GM12878 (cell line): ENCODE measurements around the gene HS3ST2. TPM values are rescaled to one million over a fixed set of nuclear protein-coding genes. Genes with fewer than 3 reads are reported as not detected.

Source experiments
- ATAC-seq: fragments of 200-7000 bp; cut with Tn5 transposase; 3 replicates; pipeline ENCODE4 v1.9.1; 2020; ENCODE audit warnings: mild to moderate bottlenecking, moderate library complexity
- BruUV-seq: library from RNA; stranded (reverse); fragments of 400-500 nt; replicated peaks from 2 replicates; lab custom pipeline; 2021; lab: Mats Ljungman, UMichigan
- CTCF ChIA-PET: fragments of 300-600 bp; sonication (Branson Sonifier 250); formaldehyde crosslinking; extraction: SDS; loops from one replicate; lab custom pipeline; 2021; ENCODE audit warnings: inconsistent platforms; lab: Yijun Ruan, JAX
- POLR2A ChIA-PET: fragments of 350-600 bp; formaldehyde crosslinking; extraction: SDS; loops from one replicate; lab custom pipeline; 2021; ENCODE audit warnings: inconsistent platforms; lab: Charles Lee
- RAD21 ChIA-PET: fragments of 300-600 bp; sonication (Branson Sonifier 250); formaldehyde crosslinking; loops from one replicate; lab custom pipeline; 2023; ENCODE audit warnings: antibody characterized with exemption; ENCODE audit not compliant: unreplicated experiment; lab: Charles Lee
- SMC1A ChIA-PET: fragments of 300-600 bp; sonication (Branson Sonifier 250); formaldehyde crosslinking; loops from one replicate; lab custom pipeline; 2023; ENCODE audit not compliant: unreplicated experiment, uncharacterized antibody; lab: Charles Lee
- DNase-seq: peaks from one replicate; pipeline ENCODE4 v3.0.0-alpha.2; 2011; ENCODE audit warnings: low read depth, low spot score
- FAIRE-seq: peaks from 3 replicates; lab custom pipeline; 2011; peaks lifted over from hg19 to GRCh38; lab: Jason Lieb, UNC
- H2AFZ ChIP-seq: 2 replicates; pipeline ENCODE4 v1.6.0; 2011; ENCODE audit warnings: low read depth, low read length, control low read depth; ENCODE audit not compliant: control insufficient read depth
- H3K27ac ChIP-seq: 2 replicates; pipeline ENCODE4 v1.5.1; 2011; ENCODE audit warnings: control low read depth; ENCODE audit not compliant: control insufficient read depth, insufficient read depth
- H3K27me3 ChIP-seq, 2 experiments: replicated peaks in 1 of 2; 2 replicates each; pipeline versions ENCODE4 v1.6.0 to v1.6.1; 2011; ENCODE audit warnings: low read length in 1 of 2; ENCODE audit not compliant: control insufficient read depth in 2 of 2, insufficient read depth in 2 of 2
- H3K36me3 ChIP-seq, 2 experiments: 2 replicates each; pipeline ENCODE4 v1.5.1; 2011; ENCODE audit warnings: low read length in 1 of 2; ENCODE audit not compliant: control insufficient read depth in 2 of 2, insufficient read depth in 2 of 2
- H3K4me1 ChIP-seq: 2 replicates; pipeline ENCODE4 v1.6.1; 2011; ENCODE audit warnings: mild to moderate bottlenecking, low read length, moderate library complexity, mixed read lengths; ENCODE audit not compliant: control insufficient read depth, insufficient read depth
- H3K4me2 ChIP-seq: 2 replicates; pipeline ENCODE4 v1.6.0; 2011; ENCODE audit warnings: control low read depth; ENCODE audit not compliant: control insufficient read depth, insufficient read depth
- H3K4me3 ChIP-seq: fragments of 200-600 bp; sonication (generic); 2 replicates; pipeline ENCODE4 v1.5.1; 2016
- H3K79me2 ChIP-seq: 2 replicates; pipeline ENCODE4 v1.6.0; 2011; ENCODE audit warnings: low read length; ENCODE audit not compliant: control insufficient read depth, insufficient read depth
- H3K9ac ChIP-seq: 2 replicates; pipeline ENCODE4 v1.8.0; 2011; ENCODE audit warnings: low read length, control low read depth, mixed read lengths; ENCODE audit not compliant: control insufficient read depth, insufficient read depth
- H3K9me3 ChIP-seq: replicated peaks from 3 replicates; pipeline ENCODE4 v1.5.1; 2011; ENCODE audit warnings: mild to moderate bottlenecking, low read length; ENCODE audit not compliant: control insufficient read depth, insufficient read depth
- H4K20me1 ChIP-seq: 2 replicates; pipeline ENCODE4 v1.6.0; 2011; ENCODE audit not compliant: control insufficient read depth, insufficient read depth
- CREB1 ChIP-seq: IDR thresholded peaks from 2 replicates; pipeline ENCODE4 v1.6.1; 2012; ENCODE audit warnings: low read depth, mild to moderate bottlenecking, inconsistent platforms
- E4F1 ChIP-seq: fragments of 450-650 bp; IDR thresholded peaks from 2 replicates; pipeline ENCODE4 v1.6.1; 2018; ENCODE audit warnings: borderline replicate concordance, mild to moderate bottlenecking; ENCODE audit not compliant: partially characterized antibody
- EED ChIP-seq: sonication (generic); IDR thresholded peaks from 2 replicates; pipeline ENCODE4 v1.6.1; 2016; ENCODE audit warnings: antibody characterized with exemption, low read depth
- ETV6 ChIP-seq, 2 experiments: fragments of 450-650 bp in 1 of 2; IDR thresholded peaks in 1 of 2; conservative IDR thresholded peaks in 1 of 2; 2 replicates each; pipeline ENCODE4 v1.6.1; 2014; ENCODE audit warnings: antibody characterized with exemption in 1 of 2, borderline replicate concordance in 1 of 2, low read depth in 1 of 2, mild to moderate bottlenecking in 1 of 2, moderate library complexity in 1 of 2
- HDAC2 ChIP-seq: fragments of 200-600 bp; sonication (generic); IDR thresholded peaks from 2 replicates; pipeline ENCODE4 v1.6.1; 2017
- IRF3 ChIP-seq: fragments of 450-650 bp; IDR thresholded peaks from 2 replicates; pipeline ENCODE4 v1.6.1; 2014; ENCODE audit warnings: mild to moderate bottlenecking
- IRF5 ChIP-seq: fragments of 450-650 bp; IDR thresholded peaks from 2 replicates; pipeline ENCODE4 v1.6.1; 2017; ENCODE audit warnings: borderline replicate concordance
- KAT2A ChIP-seq: conservative IDR thresholded peaks from 2 replicates; pipeline ENCODE4 v1.6.1; 2011; ENCODE audit warnings: low read depth, low read length; ENCODE audit not compliant: control insufficient read depth
- MXI1 ChIP-seq: fragments of 150-350 bp; IDR thresholded peaks from 2 replicates; pipeline ENCODE4 v1.6.1; 2011; ENCODE audit warnings: low read depth, mild to moderate bottlenecking, inconsistent platforms, low read length, improper control_type of control experiment
- NFIC ChIP-seq: IDR thresholded peaks from 2 replicates; pipeline ENCODE4 v1.6.1; 2012; ENCODE audit warnings: low read depth, mild to moderate bottlenecking, inconsistent platforms, low read length, moderate library complexity
- RCOR1 ChIP-seq: conservative IDR thresholded peaks from 2 replicates; pipeline ENCODE4 v1.6.1; 2012; ENCODE audit warnings: low read depth, low read length, improper control_type of control experiment
- STAT3 ChIP-seq: IDR thresholded peaks from 2 replicates; pipeline ENCODE4 v1.6.1; 2011; ENCODE audit warnings: low read depth, low read length, improper control_type of control experiment
- TCF3 ChIP-seq: IDR thresholded peaks from 2 replicates; pipeline ENCODE4 v1.6.1; 2012; ENCODE audit warnings: low read depth, mild to moderate bottlenecking, low read length, borderline replicate concordance; ENCODE audit not compliant: insufficient read depth
- YBX1 ChIP-seq: fragments of 450-650 bp; IDR thresholded peaks from 2 replicates; pipeline ENCODE4 v1.6.1; 2016; ENCODE audit warnings: antibody characterized with exemption
- ZNF274 ChIP-seq: IDR thresholded peaks from one replicate; pipeline ENCODE4 v1.8.0; 2011; ENCODE audit not compliant: insufficient read length, insufficient read depth
- WGBS: methylation state at CpG from one replicate; pipeline ENCODE4 v1.1.6; 2016; ENCODE audit warnings: low lambda C conversion rate; ENCODE audit not compliant: insufficient replicate concordance, insufficient coverage; ENCODE audit errors: missing lambda C conversion rate; 5-methylcytosine and 5-hydroxymethylcytosine counted together
- in situ Hi-C: fragments of 300-500 bp; cut with MboI; formaldehyde crosslinking; loops from 9 replicates; pipeline ENCODE4 v1.14.3; 2018; ENCODE audit warnings: mixed read lengths
- intact Hi-C: fragments of 100-400 bp; cut with micrococcal nuclease; formaldehyde crosslinking; loops from one replicate; pipeline ENCODE4 v1.14.2; 2022; ENCODE audit not compliant: unreplicated experiment
- polyA plus RNA-seq, 11 experiments: library from polyadenylated mRNA; depleted of rRNA in 4 of 11; unstranded in 6 of 11; stranded (reverse) in 5 of 11; fragments of >200 nt; fragmentation: Nextera tagmentation in 4 of 11; fragmentation: Illumina TruSeq in 1 of 11; extraction: Ambion mirVana in 4 of 11; extraction: Trizol in 1 of 11; gene quantifications; 1 replicate in 1 of 11; 2 replicates in 10 of 11; pipeline versions ENCODE4 v1.2.1 to v1.2.3, GENCODE V29; 2011 to 2016; ENCODE audit warnings: inconsistent platforms in 2 of 11, missing spikeins in 2 of 11, low read depth in 1 of 11
- total RNA-seq, 4 experiments: library from RNA; depleted of rRNA in 3 of 4; stranded (reverse); fragments of >200 nt in 3 of 4; fragmentation: Illumina TruSeq in 1 of 4; extraction: Trizol in 1 of 4; gene quantifications; 2 replicates each; pipeline versions ENCODE4 v1.2.1 to v1.2.3, GENCODE V29; 2013 to 2021
- TF ChIP-seq, protein P1 (sequence below): IDR thresholded peaks from 2 replicates; pipeline ENCODE4 v1.6.1; 2011; ENCODE audit warnings: low read depth, low read length, improper control_type of control experiment, borderline replicate concordance

Gene HS3ST2
- total and polyA plus RNA-seq, 10 of the 15 experiments (the other 5 are each of a cell fraction or from before 2014, with no cell fraction given) = not detected

GRCh38 chr16:22814711-22815105, 746 bp downstream of the HS3ST2 start:
- intact Hi-C loops (no loop called here), in situ Hi-C loops (no loop called here)
- Histone ChIP-seq H3K4me1 (no peaks in the 10 kb centered on the region), H3K27me3 (peaks cover 0 to 3% of the 10 kb centered on the region in 2 experiments; a peak in 1 of 4 replicates), H3K27ac (no peak overlapping the region), H3K4me2 (no peak overlapping the region), H4K20me1 (no peaks in the 10 kb centered on the region), H2AFZ (no peak overlapping the region), H3K4me3 (no peak overlapping the region), H3K79me2 (no peaks in the 10 kb centered on the region), H3K36me3 (no peaks in the 10 kb centered on the region), H3K9me3 (no peaks in the 10 kb centered on the region; the same call in 2 of the 3 replicates), H3K9ac (no peak overlapping the region)
- ChIA-PET RAD21 (no interaction called here), CTCF (no interaction called here), SMC1A (no interaction called here), POLR2A (no interaction called here)
- no TSS peak for BruUV-seq
- no peak for FAIRE-seq
- TF ChIP-seq NFIC = no peak
- no peak for TF ChIP-seq IRF3
- no peak for TF ChIP-seq TCF3
- no peak for TF ChIP-seq CREB1
- no peak for TF ChIP-seq STAT3
- no peak for TF ChIP-seq ETV6 (conservative IDR thresholded peaks at IDR 0.05 in 1 of 2, IDR thresholded peaks at IDR 0.05 in 1 of 2; ENCODE audit: borderline replicate concordance in 1 of 2, low read depth in 1 of 2)
- TF ChIP-seq E4F1 = no peak
- no peak for TF ChIP-seq EED
- TF ChIP-seq, protein P1, sequence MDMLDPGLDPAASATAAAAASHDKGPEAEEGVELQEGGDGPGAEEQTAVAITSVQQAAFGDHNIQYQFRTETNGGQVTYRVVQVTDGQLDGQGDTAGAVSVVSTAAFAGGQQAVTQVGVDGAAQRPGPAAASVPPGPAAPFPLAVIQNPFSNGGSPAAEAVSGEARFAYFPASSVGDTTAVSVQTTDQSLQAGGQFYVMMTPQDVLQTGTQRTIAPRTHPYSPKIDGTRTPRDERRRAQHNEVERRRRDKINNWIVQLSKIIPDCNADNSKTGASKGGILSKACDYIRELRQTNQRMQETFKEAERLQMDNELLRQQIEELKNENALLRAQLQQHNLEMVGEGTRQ = no peak
- no peak for TF ChIP-seq KAT2A
- TF ChIP-seq YBX1 = no peak
- no peak for TF ChIP-seq IRF5
- TF ChIP-seq HDAC2 = no peak
- no peak for TF ChIP-seq MXI1
- TF ChIP-seq ZNF274 = no peak
- TF ChIP-seq RCOR1 = no peak
- ATAC-seq = no peak
- no peak for DNase-seq
- WGBS = 48% methylated on average over 26 of the region's 41 CpGs
